Measurements from ENCODE around the gene PRRC1.

Gene PRRC1

GRCh38 chr5:127582773-127583370 lies 65.4 kb downstream of the PRRC1 start:
- no peak for DNase-seq

GRCh38 chr5:127583866-127584265 lies 66.4 kb downstream of the PRRC1 start:
- no peak for DNase-seq

- no peak for DNase-seq
Observed at GRCh38 chr5:127585661-127586060, 68.2 kb downstream of the PRRC1 start.

- no peak for DNase-seq
Observed at GRCh38 chr5:127586066-127586770, 68.8 kb downstream of the PRRC1 start.

- no peak for DNase-seq
Observed at GRCh38 chr5:127586811-127587210, 69.4 kb downstream of the PRRC1 start.

GRCh38 chr5:127587246-127587917 lies 69.9 kb downstream of the PRRC1 start:
- no peak for DNase-seq

- no peak for DNase-seq
Observed at GRCh38 chr5:127588368-127588767, 70.9 kb downstream of the PRRC1 start.

GRCh38 chr5:127589309-127590030 lies 72.0 kb downstream of the PRRC1 start:
- no peak for DNase-seq

GRCh38 chr5:127590156-127590722 lies 72.8 kb downstream of the PRRC1 start:
- no peak for DNase-seq

GRCh38 chr5:127595484-127596368 lies 78.3 kb downstream of the PRRC1 start:
- no peak for DNase-seq

GRCh38 chr5:127596501-127596900 lies 79.1 kb downstream of the PRRC1 start:
- DNase-seq = no peak

- DNase-seq = no peak
Observed at GRCh38 chr5:127599320-127599719, 81.9 kb downstream of the PRRC1 start.

- DNase-seq = no peak
Observed at GRCh38 chr5:127599847-127600246, 82.4 kb downstream of the PRRC1 start.

- no peak for DNase-seq
Observed at GRCh38 chr5:127601111-127601510, 83.7 kb downstream of the PRRC1 start.

- DNase-seq = no peak
Observed at GRCh38 chr5:127601601-127602000, 84.2 kb downstream of the PRRC1 start.

- no peak for DNase-seq
Observed at GRCh38 chr5:127602481-127602880, 85.0 kb downstream of the PRRC1 start.

GRCh38 chr5:127602896-127603844 lies 85.7 kb downstream of the PRRC1 start:
- DNase-seq = no peak
